ENCODE results near the gene SOWAHB.

GRCh38 chr4:76857074-76857409 is 40.9 kb downstream of the SOWAHB start:
- no peak for TF ChIP-seq CTCF (IDR thresholded peaks at IDR 0.05)
- TF ChIP-seq POLR2A (IDR thresholded peaks at IDR 0.05), result no peak
